Thoracic aorta (tissue), 2 donors: ENCODE results near the gene KLHL2. TPM values are rescaled to one million over a fixed set of nuclear protein-coding genes. Genes with fewer than 3 reads are reported as not detected.

Experiments
- ATAC-seq: fragments of 150-250 bp; one replicate; pipeline ENCODE4 v1.8.0; 2017; ENCODE audit warnings: low read depth; ENCODE audit not compliant: insufficient number of reproducible peaks, low FRiP score
- DNase-seq: peaks from one replicate; pipeline ENCODE4 v3.0.0-alpha.2; 2020; ENCODE audit warnings: low spot score
- H3K27ac ChIP-seq, 2 donors: fragments of 200-600 bp; sonication (generic); 1 replicate in 1 of 2; 2 replicates in 1 of 2; pipeline ENCODE4 v1.5.1; 2016; ENCODE audit warnings: mild to moderate bottlenecking in 2 of 2, moderate library complexity in 2 of 2
- H3K27me3 ChIP-seq: fragments of 200-600 bp; sonication (generic); replicated peaks from 2 replicates; pipeline ENCODE4 v1.6.0; 2016; ENCODE audit warnings: mild to moderate bottlenecking; ENCODE audit not compliant: insufficient read depth
- H3K36me3 ChIP-seq: fragments of 200-600 bp; sonication (generic); one replicate; pipeline ENCODE4 v1.5.1; 2016
- H3K4me1 ChIP-seq, 2 donors: fragments of 200-600 bp; sonication (generic); 1 replicate in 1 of 2; 2 replicates in 1 of 2; pipeline versions ENCODE4 v1.5.1 to v1.6.0; 2016; ENCODE audit warnings: low read depth in 2 of 2, mild to moderate bottlenecking in 1 of 2; ENCODE audit not compliant: control insufficient read depth in 1 of 2
- H3K4me3 ChIP-seq: fragments of 200-600 bp; sonication (generic); 2 replicates; pipeline ENCODE4 v1.5.1; 2016; ENCODE audit warnings: mild to moderate bottlenecking
- H3K9me3 ChIP-seq: fragments of 200-600 bp; sonication (generic); 2 replicates; pipeline ENCODE4 v1.5.1; 2016
- CTCF ChIP-seq: fragments of 200-600 bp; sonication (generic); IDR thresholded peaks from one replicate; pipeline ENCODE4 v1.5.1; 2019; ENCODE audit warnings: antibody characterized with exemption
- total RNA-seq, 2 donors: library from RNA; depleted of rRNA; stranded (reverse); fragments of >200 nt; gene quantifications; one replicate each; pipeline versions ENCODE4 v1.1.0 to v1.2.3, GENCODE V29; 2016

The KLHL2 gene
- total RNA-seq, 2 donors from 2014 or later = 13.5 to 48.2 TPM

- TF ChIP-seq CTCF = no peak
- ATAC-seq (peak; percentile 97), DNase-seq (peak; percentile 98)
- Histone ChIP-seq H3K9me3 (no peaks in the 10 kb centered on the region), H3K27ac (peak within 1 kb of the TSS; percentile 68 to 87), H3K27me3 (no peaks in the 10 kb centered on the region), H3K4me1 (peaks cover 7 to 39% of the 10 kb centered on the region in 2 donors), H3K4me3 (peak within 1 kb of the TSS; percentile 83), H3K36me3 (no peaks in the 10 kb centered on the region)
Observed at GRCh38 chr4:165327211-165328100, 120.1 kb downstream of the KLHL2 start, which contains the start of gene MSMO1. Gene MSMO1, plus strand, starts transcription at chr4:165327669. Its CDS starts 5,702 bp downstream, at chr4:165333371.

GRCh38 chr4:165328101-165328425 is 120.7 kb downstream of the KLHL2 start:
- DNase-seq = no peak
- Histone ChIP-seq H3K4me3 (peak overlapping the region; percentile 83), H3K4me1 (peaks cover 7 to 42% of the 10 kb centered on the region in 2 donors), H3K36me3 (no peaks in the 10 kb centered on the region), H3K27me3 (no peaks in the 10 kb centered on the region), H3K9me3 (no peaks in the 10 kb centered on the region), H3K27ac (peak overlapping the region; percentile 45 to 49)
- no peak for TF ChIP-seq CTCF
- ATAC-seq = no peak

GRCh38 chr4:165328708-165329107 is 121.3 kb downstream of the KLHL2 start:
- H3K4me3 ChIP-seq = peak overlapping the region; percentile 83

GRCh38 chr4:165330071-165330470 is 122.7 kb downstream of the KLHL2 start:
- no peak for TF ChIP-seq CTCF

More at GRCh38 chr4:165328708-165329107, 121.3 kb downstream of the KLHL2 start:
- H3K4me1 ChIP-seq = peaks cover 7 to 42% of the 10 kb centered on the region in 2 donors
- ATAC-seq (no peak), DNase-seq (no peak)
- H3K27ac ChIP-seq = no peak overlapping the region
- no peaks in the 10 kb centered on the region for H3K36me3 ChIP-seq
- no peaks in the 10 kb centered on the region for H3K9me3 ChIP-seq
- no peak for TF ChIP-seq CTCF
- no peaks in the 10 kb centered on the region for H3K27me3 ChIP-seq

GRCh38 chr4:165330666-165331065 is 123.3 kb downstream of the KLHL2 start:
- DNase-seq = no peak
- no peak overlapping the region for H3K4me3 ChIP-seq
- no peaks in the 10 kb centered on the region for H3K36me3 ChIP-seq
- no peak for TF ChIP-seq CTCF
- no peak for ATAC-seq
- H3K27ac ChIP-seq = no peak overlapping the region
- H3K27me3 ChIP-seq = no peaks in the 10 kb centered on the region
- H3K9me3 ChIP-seq = no peaks in the 10 kb centered on the region
- peaks cover 7 to 42% of the 10 kb centered on the region in 2 donors for H3K4me1 ChIP-seq

More at GRCh38 chr4:165330071-165330470, 122.7 kb downstream of the KLHL2 start:
- no peaks in the 10 kb centered on the region for H3K9me3 ChIP-seq
- peaks cover 7 to 42% of the 10 kb centered on the region in 2 donors for H3K4me1 ChIP-seq
- no peak overlapping the region for H3K4me3 ChIP-seq
- no peaks in the 10 kb centered on the region for H3K27me3 ChIP-seq
- no peak overlapping the region for H3K27ac ChIP-seq
- no peak for ATAC-seq
- DNase-seq = no peak
- H3K36me3 ChIP-seq = no peaks in the 10 kb centered on the region
